ENCODE measurements around the gene SUPT3H.

SUPT3H gene

DNA sequence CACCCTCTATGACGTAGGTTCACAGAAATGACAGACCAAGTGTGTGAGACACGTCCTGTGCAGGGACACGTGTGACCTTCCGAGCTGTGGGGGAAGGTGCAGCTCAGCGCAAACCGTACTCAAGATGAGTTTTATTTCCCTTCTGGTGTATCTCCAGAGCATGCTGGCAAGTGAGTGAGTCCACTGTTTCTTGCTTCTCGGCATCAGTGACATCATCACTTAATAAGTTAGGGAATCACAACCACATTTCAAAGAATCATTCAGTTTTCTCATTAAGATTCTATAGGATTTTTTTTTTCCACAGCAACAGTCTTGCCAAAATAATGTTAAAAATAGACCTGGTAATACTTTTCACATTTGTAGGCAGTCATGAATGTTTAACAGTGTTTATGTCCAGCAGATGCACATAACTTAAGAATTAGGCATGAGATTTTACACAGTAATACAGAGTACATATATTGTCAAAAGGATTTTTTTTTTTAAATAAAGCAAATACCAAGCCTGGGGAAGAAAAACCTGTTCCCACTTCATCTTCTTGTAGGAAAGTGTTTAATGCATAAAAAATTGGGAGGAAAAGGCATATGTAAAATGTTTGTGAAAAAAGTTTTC lies 572.4 kb downstream of the SUPT3H start:
- no peak for DNase-seq
- in situ Hi-C loops (cut with MboI; ENCODE audit: low pct_unique_long_range_greater_than_20kb, low sequenced_read_pairs), result no loop called here

- DNase-seq, result no peak
- in situ Hi-C loops (cut with MboI; ENCODE audit: low pct_unique_long_range_greater_than_20kb, low sequenced_read_pairs), result no loop called here
Observed at GRCh38 chr6:44804546-44805159, 573.1 kb downstream of the SUPT3H start.

DNA sequence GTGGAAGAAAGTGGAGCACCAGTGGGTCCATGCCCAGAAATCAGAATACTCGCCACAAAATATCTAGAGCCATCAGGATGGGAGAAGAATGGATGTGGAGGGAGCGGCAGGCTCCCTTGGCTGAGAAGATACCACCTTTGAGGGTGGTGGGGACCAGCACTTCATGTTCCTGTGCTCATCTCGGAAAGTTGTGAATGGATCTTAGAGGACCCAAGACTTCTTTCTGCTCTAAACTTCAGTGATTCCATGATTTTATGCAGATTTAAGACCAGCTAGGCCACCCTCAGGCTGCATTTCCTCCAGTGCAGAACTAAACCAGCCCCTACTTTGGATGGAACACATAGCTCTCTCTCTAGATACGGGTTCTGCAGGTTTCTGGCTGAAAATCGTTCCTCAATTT lies 573.7 kb downstream of the SUPT3H start:
- no peak for DNase-seq
- in situ Hi-C loops (cut with MboI; ENCODE audit: low pct_unique_long_range_greater_than_20kb, low sequenced_read_pairs), result no loop called here

GRCh38 chr6:44800784-44801592 lies 576.7 kb downstream of the SUPT3H start:
- in situ Hi-C loops (cut with MboI; ENCODE audit: low pct_unique_long_range_greater_than_20kb, low sequenced_read_pairs), result no loop called here
- DNase-seq, result no peak

DNA sequence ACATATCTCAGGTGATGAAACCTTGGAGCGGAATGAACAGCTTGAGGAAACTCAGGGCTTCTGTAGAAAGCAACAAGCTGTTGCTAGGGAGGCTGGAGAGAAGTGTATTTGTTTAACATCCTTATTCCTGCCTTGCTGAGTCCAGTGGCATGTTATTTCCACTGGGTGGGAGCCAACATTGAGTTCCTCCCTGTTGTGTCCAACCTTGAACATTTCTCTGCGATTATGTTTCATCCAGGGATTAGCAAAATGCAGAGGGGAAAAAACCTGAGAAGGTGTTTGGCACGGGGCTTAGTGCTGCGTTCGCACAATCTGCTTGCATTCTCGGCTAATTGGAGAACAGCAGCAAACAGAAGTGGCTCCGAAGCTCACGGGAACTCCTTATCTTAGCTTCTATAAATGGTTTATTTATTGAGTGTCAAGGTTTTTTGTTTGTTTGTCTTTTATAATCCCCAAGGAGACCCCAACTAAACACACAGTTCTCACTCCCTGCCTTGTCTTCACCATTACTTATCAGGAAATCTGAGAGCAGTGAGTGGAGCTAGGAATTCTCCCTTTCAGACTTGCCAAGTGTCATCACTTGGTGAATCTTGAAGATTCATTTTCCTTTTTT lies 577.5 kb downstream of the SUPT3H start:
- in situ Hi-C loops (cut with MboI; ENCODE audit: low pct_unique_long_range_greater_than_20kb, low sequenced_read_pairs), result no loop called here
- no peak for DNase-seq

- DNase-seq, result peak; percentile 7
- in situ Hi-C loops (cut with MboI; ENCODE audit: low pct_unique_long_range_greater_than_20kb, low sequenced_read_pairs), result no loop called here
Observed at GRCh38 chr6:44797746-44798145, 580.0 kb downstream of the SUPT3H start.

DNA sequence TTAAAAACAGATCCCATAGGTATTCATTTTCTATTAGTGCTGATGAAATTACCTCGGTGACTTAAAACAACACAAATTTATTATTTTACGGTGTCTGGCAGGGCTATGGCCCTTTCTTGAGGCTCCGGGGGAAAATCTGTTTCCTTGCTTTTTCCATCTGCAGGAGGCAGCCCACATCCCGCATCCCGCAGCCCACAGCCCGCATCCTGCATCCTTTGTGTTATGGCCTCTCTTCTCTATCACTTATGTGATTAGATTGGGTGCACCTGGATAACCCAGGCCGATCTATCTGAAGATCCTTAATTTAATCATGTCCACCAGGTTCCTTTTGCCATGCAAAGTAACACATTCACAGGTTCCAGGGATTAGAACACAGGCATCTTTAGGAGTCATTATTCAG lies 582.4 kb downstream of the SUPT3H start:
- in situ Hi-C loops (cut with MboI; ENCODE audit: low pct_unique_long_range_greater_than_20kb, low sequenced_read_pairs), result no loop called here

DNA sequence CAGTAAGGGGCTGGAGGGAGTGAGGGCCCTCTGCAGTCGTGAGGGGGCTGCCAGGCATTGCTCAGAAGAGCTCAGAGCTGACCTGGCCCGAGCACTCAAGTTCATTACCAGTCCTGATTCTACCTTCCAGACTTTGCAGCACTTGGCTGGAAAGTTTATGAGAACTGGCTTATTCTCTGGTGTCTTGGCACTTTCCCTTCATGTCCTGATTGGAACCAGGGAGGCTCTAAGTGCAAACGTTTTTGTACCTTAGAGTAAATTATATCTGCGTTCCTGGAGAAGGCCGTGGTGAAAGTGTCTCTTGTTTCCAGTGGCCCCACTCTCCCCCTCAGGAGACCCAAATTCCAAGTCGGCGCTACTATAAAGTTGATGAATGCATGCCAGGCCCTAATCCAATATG lies 587.9 kb downstream of the SUPT3H start:
- DNase-seq, result no peak
- in situ Hi-C loops (cut with MboI; ENCODE audit: low pct_unique_long_range_greater_than_20kb, low sequenced_read_pairs), result no loop called here

More for the DNA sequence above, 582.4 kb downstream of the SUPT3H start:
- no peak for DNase-seq

- no peak for DNase-seq
- in situ Hi-C loops (cut with MboI; ENCODE audit: low pct_unique_long_range_greater_than_20kb, low sequenced_read_pairs), result no loop called here
Observed at GRCh38 chr6:44789061-44789460, 588.7 kb downstream of the SUPT3H start.

- no peak for DNase-seq
- in situ Hi-C loops (cut with MboI; ENCODE audit: low pct_unique_long_range_greater_than_20kb, low sequenced_read_pairs), result no loop called here
Observed at GRCh38 chr6:44788387-44788981, 589.2 kb downstream of the SUPT3H start.

DNA sequence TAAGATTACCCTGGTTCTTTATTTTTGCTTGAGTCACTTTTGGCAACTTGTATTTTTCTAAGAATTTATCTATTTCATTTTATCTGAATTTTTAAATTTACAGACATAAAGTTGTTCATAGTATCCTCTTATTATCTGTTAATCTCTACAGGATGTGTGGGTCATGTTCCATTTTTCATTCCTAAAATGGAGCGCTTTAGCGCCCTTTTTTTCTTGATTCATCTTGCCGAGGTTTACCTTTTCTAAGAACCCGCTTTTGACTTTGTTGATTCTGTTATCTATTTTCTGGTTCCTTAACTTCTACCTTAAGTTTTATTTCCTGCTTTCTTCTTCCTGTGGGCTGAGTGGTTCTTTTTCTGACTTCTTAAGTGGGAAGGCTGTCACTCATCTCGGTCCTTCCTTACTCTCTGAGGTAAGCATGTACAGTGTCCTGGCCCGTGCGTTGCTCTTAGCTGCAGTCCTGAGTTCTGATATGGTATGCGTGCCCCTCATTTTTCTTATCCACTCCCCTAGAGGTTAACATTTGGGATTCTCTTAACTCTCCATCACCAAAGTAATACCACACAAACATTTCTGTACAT lies 590.4 kb downstream of the SUPT3H start:
- in situ Hi-C loops (cut with MboI; ENCODE audit: low pct_unique_long_range_greater_than_20kb, low sequenced_read_pairs), result no loop called here
- DNase-seq, result no peak

DNA sequence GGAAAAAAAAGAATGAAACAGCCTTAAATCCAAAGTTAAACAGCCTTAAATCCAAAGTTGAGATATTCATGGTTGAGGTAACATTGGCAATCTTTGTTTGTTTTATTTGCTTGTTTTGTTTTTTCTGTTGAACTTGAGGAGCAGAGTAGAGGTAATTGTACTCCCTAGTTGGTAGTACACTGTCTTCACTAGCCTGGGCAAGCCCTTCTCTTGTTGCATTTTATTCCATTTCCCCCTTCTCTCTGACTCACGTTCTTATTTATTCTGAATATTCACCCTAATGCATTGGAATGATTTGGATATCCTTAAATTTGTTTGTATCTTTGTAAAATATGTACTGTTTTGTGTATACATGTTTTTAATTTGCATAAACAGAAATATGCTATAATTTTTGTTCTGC lies 592.6 kb downstream of the SUPT3H start:
- in situ Hi-C loops (cut with MboI; ENCODE audit: low pct_unique_long_range_greater_than_20kb, low sequenced_read_pairs), result no loop called here
- no peak for DNase-seq

- in situ Hi-C loops (cut with MboI; ENCODE audit: low pct_unique_long_range_greater_than_20kb, low sequenced_read_pairs), result no loop called here
Observed at GRCh38 chr6:44784195-44784594, 593.5 kb downstream of the SUPT3H start.

GRCh38 chr6:44782892-44783291 lies 594.8 kb downstream of the SUPT3H start:
- in situ Hi-C loops (cut with MboI; ENCODE audit: low pct_unique_long_range_greater_than_20kb, low sequenced_read_pairs), result no loop called here
- no peak for DNase-seq

More at GRCh38 chr6:44784195-44784594, 593.5 kb downstream of the SUPT3H start:
- no peak for DNase-seq

- in situ Hi-C loops (cut with MboI; ENCODE audit: low pct_unique_long_range_greater_than_20kb, low sequenced_read_pairs), result no loop called here
- DNase-seq, result no peak
Observed at GRCh38 chr6:44781912-44782597, 595.7 kb downstream of the SUPT3H start.

DNA sequence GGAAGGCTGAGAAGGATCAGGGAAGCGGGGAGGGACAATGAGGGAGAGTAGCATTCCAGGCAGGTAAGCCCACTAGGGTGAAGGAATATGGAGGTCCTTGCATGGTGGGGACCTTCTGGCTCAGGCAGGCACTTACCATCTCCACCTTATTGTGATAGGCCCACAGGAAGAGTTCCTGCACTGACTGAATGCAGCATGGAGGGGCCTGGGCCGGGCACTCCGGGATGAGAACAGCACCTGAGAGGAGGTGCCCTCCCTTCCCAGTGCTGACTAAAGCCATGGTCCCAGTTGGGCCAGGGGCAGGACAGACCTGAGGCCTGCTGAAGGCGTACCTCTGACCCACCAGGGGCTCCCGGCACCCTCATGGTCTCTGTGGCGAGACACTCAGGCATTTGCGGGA lies 597.6 kb downstream of the SUPT3H start:
- in situ Hi-C loops (cut with MboI; ENCODE audit: low pct_unique_long_range_greater_than_20kb, low sequenced_read_pairs), result no loop called here
- DNase-seq, result no peak

DNA sequence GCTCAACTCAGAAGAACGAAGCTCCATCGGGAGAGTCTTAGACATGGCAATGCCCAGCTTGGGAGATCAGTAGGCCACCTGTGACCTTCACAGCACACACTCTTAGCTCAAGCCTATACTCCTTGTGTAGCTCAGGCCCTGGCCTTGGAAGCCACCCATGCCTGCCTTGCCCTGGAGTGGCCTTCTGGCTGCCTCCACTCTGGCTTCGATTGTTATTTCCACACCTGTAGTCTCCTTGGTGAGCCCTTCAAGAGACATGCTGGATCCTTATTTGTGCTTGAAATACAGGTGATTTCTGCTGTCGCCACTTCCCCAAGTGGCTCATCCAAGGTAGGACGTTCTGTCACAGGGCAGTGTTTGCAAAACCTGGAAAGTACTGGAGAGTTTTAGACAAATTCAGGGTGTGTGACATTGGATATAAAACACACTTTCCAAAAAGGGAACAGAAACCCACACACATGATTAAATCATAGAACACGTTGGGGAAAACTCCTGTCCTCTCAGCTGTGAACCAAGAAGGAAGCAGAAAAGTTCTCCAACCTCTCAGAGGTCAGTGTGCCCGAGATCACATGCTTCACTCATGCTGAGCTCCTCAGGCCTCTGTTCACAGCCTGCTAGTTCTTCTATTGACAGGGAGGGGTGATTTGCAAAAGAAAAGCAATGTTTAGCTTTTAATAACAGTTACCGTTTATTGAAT lies 598.5 kb downstream of the SUPT3H start:
- no peak for DNase-seq
- in situ Hi-C loops (cut with MboI; ENCODE audit: low pct_unique_long_range_greater_than_20kb, low sequenced_read_pairs), result no loop called here
